Measurements from ENCODE around the gene MYH10. TPM values are rescaled to one million over a fixed set of nuclear protein-coding genes. Genes with fewer than 3 reads are reported as not detected.

Gene MYH10
- total and polyA plus RNA-seq, 9 of the 15 experiments (the other 6 are each of a cell fraction or from before 2014, with no cell fraction given), result 16.3 to 95.3 (median 39.7) TPM

DNA sequence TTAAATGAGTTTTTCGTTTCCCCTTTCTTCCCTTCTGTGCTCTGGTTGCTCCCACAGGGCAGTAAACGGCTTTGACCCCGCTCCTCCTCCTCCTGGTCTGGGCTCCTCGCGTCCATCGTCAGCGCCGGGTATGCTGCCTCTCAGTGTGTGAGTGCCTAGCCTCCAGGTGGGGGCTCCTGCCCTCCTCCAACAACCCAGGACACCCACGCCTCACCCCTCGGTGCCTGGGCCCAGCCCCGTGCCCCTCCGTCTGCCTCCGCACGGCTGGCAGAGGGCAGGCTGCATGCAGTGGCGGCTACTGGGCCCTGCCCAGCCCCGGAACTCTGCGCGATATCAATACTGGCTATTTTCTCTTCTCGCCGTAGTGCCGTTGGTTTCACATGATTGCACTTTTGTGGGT is 163.7 kb downstream of the MYH10 start:
- no peaks in the 10 kb centered on the region for H3K9me3 ChIP-seq (replicated peaks; ENCODE audit: control insufficient read depth, insufficient read depth, low read depth, low read length)
- no peaks in the 10 kb centered on the region for H3K27me3 ChIP-seq (ENCODE audit: control insufficient read depth in 2 of 2, insufficient read depth in 2 of 2, low read length in 2 of 2)
- no peaks in the 10 kb centered on the region for H3K79me2 ChIP-seq (ENCODE audit: control insufficient read depth, insufficient read depth, low read length)
- peaks cover 53% of the 10 kb centered on the region; the same call in 2 of the 3 replicates for H3K36me3 ChIP-seq (ENCODE audit: control insufficient read depth, insufficient read depth, low read length)
- intact Hi-C loops (cut with micrococcal nuclease) (no loop called here), in situ Hi-C loops (cut with MboI) (no loop called here)
- ChIA-PET CTCF (ENCODE audit: low intra/inter-chr PET ratio) (no interaction called here), POLR2A (no interaction called here)
- no peak overlapping the region for H3K27ac ChIP-seq (ENCODE audit: extremely low read depth, low read depth, low read length)
- DNase-seq (ENCODE audit: extremely low read depth in 1 of 4, low spot score in 3 of 4) (no peak), FAIRE-seq (no peak), ATAC-seq (no peak)
- no peak overlapping the region for H2AFZ ChIP-seq (ENCODE audit: low read depth, low read length)
- H3K4me2 ChIP-seq (ENCODE audit: insufficient read depth, low read length), result no peak overlapping the region
- H3K9ac ChIP-seq (ENCODE audit: insufficient read depth in 1 of 2, low read depth in 2 of 2, low read length in 2 of 2), result no peak overlapping the region; a peak in 1 of 4 replicates
- no TSS peak for BruUV-seq (replicated peaks)
- no peak overlapping the region for H3K4me3 ChIP-seq
- no peaks in the 10 kb centered on the region for H3K9me1 ChIP-seq (ENCODE audit: control insufficient read depth, insufficient read depth, low read length)
- TF ChIP-seq SRSF9 (IDR thresholded peaks at IDR 0.05; ENCODE audit: borderline replicate concordance, low read depth, low read length) (no peak), JUNB (CRISPR knock-in tag; conservative IDR thresholded peaks at IDR 0.05) (no peak), GTF2E2 (tag; IDR thresholded peaks at IDR 0.05) (no peak)
- TF ChIP-seq, protein P1, sequence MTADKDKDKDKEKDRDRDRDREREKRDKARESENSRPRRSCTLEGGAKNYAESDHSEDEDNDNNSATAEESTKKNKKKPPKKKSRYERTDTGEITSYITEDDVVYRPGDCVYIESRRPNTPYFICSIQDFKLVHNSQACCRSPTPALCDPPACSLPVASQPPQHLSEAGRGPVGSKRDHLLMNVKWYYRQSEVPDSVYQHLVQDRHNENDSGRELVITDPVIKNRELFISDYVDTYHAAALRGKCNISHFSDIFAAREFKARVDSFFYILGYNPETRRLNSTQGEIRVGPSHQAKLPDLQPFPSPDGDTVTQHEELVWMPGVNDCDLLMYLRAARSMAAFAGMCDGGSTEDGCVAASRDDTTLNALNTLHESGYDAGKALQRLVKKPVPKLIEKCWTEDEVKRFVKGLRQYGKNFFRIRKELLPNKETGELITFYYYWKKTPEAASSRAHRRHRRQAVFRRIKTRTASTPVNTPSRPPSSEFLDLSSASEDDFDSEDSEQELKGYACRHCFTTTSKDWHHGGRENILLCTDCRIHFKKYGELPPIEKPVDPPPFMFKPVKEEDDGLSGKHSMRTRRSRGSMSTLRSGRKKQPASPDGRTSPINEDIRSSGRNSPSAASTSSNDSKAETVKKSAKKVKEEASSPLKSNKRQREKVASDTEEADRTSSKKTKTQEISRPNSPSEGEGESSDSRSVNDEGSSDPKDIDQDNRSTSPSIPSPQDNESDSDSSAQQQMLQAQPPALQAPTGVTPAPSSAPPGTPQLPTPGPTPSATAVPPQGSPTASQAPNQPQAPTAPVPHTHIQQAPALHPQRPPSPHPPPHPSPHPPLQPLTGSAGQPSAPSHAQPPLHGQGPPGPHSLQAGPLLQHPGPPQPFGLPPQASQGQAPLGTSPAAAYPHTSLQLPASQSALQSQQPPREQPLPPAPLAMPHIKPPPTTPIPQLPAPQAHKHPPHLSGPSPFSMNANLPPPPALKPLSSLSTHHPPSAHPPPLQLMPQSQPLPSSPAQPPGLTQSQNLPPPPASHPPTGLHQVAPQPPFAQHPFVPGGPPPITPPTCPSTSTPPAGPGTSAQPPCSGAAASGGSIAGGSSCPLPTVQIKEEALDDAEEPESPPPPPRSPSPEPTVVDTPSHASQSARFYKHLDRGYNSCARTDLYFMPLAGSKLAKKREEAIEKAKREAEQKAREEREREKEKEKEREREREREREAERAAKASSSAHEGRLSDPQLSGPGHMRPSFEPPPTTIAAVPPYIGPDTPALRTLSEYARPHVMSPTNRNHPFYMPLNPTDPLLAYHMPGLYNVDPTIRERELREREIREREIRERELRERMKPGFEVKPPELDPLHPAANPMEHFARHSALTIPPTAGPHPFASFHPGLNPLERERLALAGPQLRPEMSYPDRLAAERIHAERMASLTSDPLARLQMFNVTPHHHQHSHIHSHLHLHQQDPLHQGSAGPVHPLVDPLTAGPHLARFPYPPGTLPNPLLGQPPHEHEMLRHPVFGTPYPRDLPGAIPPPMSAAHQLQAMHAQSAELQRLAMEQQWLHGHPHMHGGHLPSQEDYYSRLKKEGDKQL (CRISPR knock-in tag; IDR thresholded peaks at IDR 0.05; ENCODE audit: borderline replicate concordance), result no peak
- WGBS (ENCODE audit: insufficient coverage, low coverage, missing lambda C conversion rate), result 93% methylated on average over 6 of the region's 21 CpGs
- H3K4me1 ChIP-seq (replicated peaks in 1 of 2; ENCODE audit: control insufficient read depth in 2 of 2, insufficient read depth in 2 of 2, low read length in 2 of 2), result peaks cover 0 to 3% of the 10 kb centered on the region in 2 experiments; a peak in 2 of 5 replicates
- H4K20me1 ChIP-seq (replicated peaks; ENCODE audit: control insufficient read depth, insufficient read depth, low read length), result no peaks in the 10 kb centered on the region

Measured in K562 (cell line).